Mucosa of gallbladder (tissue), 1 donor: ENCODE data around the gene NKPD1. TPM values are rescaled to one million over a fixed set of nuclear protein-coding genes. Genes with fewer than 3 reads are reported as not detected.

ENCODE experiments used
- DNase-seq: peaks from one replicate; pipeline ENCODE4 v3.0.0-alpha.2; 2020; ENCODE audit warnings: low spot score
- total RNA-seq: library from RNA; stranded (reverse); gene quantifications from one replicate; pipeline ENCODE4 v1.2.1, GENCODE V29; 2021
- donor health status: DM: no; HTN: no; CAD: no.

NKPD1 gene
- total RNA-seq, 1 donor from 2014 or later, result 0.52 TPM

- DNase-seq, result no peak
Measured at GRCh38 chr19:45118106-45118505, 42.7 kb downstream of the NKPD1 start.

GRCh38 chr19:45117671-45118070 lies 43.1 kb downstream of the NKPD1 start:
- no peak for DNase-seq

GRCh38 chr19:45117167-45117594 lies 43.6 kb downstream of the NKPD1 start:
- no peak for DNase-seq

GRCh38 chr19:45115809-45116615 lies 44.8 kb downstream of the NKPD1 start:
- DNase-seq, result no peak

- no peak for DNase-seq
Measured at GRCh38 chr19:45114116-45114515, 46.7 kb downstream of the NKPD1 start.

GRCh38 chr19:45113628-45114027 lies 47.2 kb downstream of the NKPD1 start:
- peak; percentile 64 for DNase-seq

GRCh38 chr19:45112111-45112827 lies 48.5 kb downstream of the NKPD1 start:
- no peak for DNase-seq

Other genes starting within 250 kb of the NKPD1 start
- 103 TPM for gene APOC1, start 246.4 kb downstream of the NKPD1 start, total RNA-seq
- gene APOC4, start 218.7 kb downstream of the NKPD1 start, total RNA-seq, result not detected
- 24.8 TPM for gene APOC2, start 214.9 kb downstream of the NKPD1 start, total RNA-seq
- gene CLPTM1, start 205.6 kb downstream of the NKPD1 start, total RNA-seq, result 149 TPM
- 12.2 TPM for gene RELB, start 159.5 kb downstream of the NKPD1 start, total RNA-seq
- gene CLASRP, start 121.9 kb downstream of the NKPD1 start, total RNA-seq, result 101 TPM
- gene ZNF296, start 84.5 kb downstream of the NKPD1 start, total RNA-seq, result 2.3 TPM
- gene GEMIN7, start 81.7 kb downstream of the NKPD1 start, total RNA-seq, result 25.2 TPM
- 83.4 TPM for gene PPP1R37, start 67.8 kb downstream of the NKPD1 start, total RNA-seq
- 26.8 TPM for gene TRAPPC6A, start 17.3 kb upstream of the NKPD1 start, total RNA-seq
- 21.7 TPM for gene BLOC1S3, start 17.8 kb upstream of the NKPD1 start, total RNA-seq
- 9.0 TPM for gene EXOC3L2, start 84.4 kb upstream of the NKPD1 start, total RNA-seq
- 38.8 TPM for gene MARK4, start 90.3 kb upstream of the NKPD1 start, total RNA-seq
- not detected for gene CKM, start 161.9 kb upstream of the NKPD1 start, total RNA-seq
- gene KLC3, start 179.8 kb upstream of the NKPD1 start, total RNA-seq, result 0.23 TPM
- gene ERCC2, start 209.6 kb upstream of the NKPD1 start, total RNA-seq, result 23.8 TPM
- 54.2 TPM for gene PPP1R13L, start 244.1 kb upstream of the NKPD1 start, total RNA-seq
- gene POLR1G, start 245.7 kb upstream of the NKPD1 start, total RNA-seq, result 4.9 TPM